ENCODE data around the gene FRMPD1.

DNA sequence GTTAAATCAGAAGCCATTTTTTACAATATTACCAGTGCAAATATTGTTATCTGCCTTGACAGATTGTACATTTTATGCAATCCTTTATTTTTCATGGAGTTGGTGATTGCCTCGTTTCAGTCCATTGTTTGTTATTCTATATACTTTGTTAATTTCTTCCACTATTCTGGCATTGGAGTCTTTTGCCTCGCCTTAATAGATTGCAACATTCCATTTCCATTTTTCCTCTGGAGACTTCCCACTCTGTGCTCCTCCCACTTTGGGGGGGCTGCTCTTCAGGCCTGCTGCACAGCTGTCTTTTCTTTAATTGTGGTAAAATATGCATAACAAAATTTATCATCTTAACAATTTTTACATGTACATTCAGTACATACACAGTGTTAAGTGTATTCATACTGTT, 145.5 kb downstream of the FRMPD1 start:
- TF ChIP-seq POLR2A (IDR thresholded peaks at IDR 0.05; ENCODE audit: low read depth, low read length), result no peak
- no peak for TF ChIP-seq POLR2AphosphoS5 (IDR thresholded peaks at IDR 0.05; ENCODE audit: low read depth, low read length)

Data from GM12892 (cell line).